Measurements from ENCODE around the gene ACVRL1. TPM values are rescaled to one million over a fixed set of nuclear protein-coding genes. Genes with fewer than 3 reads are reported as not detected.

The ACVRL1 gene
- total and polyA plus RNA-seq, 9 of the 15 experiments (the other 6 are each of a cell fraction or from before 2014, with no cell fraction given): 0.07 to 1.4 (median 0.30) TPM

DNA sequence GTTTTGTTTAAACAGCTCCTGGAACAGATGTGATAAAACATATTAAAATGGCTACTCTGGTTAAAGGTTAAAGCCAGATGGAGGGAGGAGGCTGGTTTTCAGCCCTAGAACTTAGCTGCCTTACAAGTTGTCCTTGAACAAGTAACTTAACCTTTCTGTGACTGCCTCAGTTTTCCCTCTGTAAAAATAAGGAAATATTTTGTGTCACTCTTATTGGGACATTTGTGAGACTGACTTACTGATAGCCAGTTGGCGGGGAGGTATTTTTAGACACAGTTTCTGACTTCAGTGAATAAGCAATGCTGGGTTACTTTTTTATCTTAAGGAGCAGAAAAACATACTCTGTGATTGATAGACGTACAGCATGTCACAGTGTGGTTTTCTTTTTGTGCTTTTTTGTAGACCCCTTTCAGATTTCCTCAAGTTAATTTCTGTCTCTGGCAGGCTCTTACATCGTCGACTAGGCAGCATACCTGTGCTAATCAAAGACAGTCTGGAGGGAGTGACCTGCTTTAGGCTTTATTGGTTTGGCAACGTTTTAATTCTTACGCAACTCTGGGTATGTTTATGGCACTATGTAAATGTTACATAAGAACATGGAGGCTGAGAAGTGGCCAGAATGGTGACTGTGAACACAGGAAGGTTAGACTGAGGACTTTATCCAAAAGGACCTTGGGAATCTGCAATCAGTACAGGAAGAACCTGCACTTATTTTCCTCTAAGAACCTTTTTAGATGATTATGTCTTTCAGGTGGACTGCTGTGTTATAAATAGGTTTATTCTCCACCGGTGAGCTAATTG is 47.5 kb downstream of the ACVRL1 start:
- Histone ChIP-seq H4K20me1 (replicated peaks; ENCODE audit: control insufficient read depth, insufficient read depth, low read length) (peaks cover 9% of the 10 kb centered on the region; the same call in 1 of the 2 replicates), H3K9me3 (replicated peaks; ENCODE audit: control insufficient read depth, insufficient read depth, low read depth, low read length) (no peaks in the 10 kb centered on the region), H3K9ac (ENCODE audit: insufficient read depth in 1 of 2, low read depth in 2 of 2, low read length in 2 of 2) (0 out of 4 replicates have a peak overlapping the region, but pooled peaks of 1 of the 2 experiments have one; percentile 8), H2AFZ (ENCODE audit: low read depth, low read length) (no peak overlapping the region), H3K4me2 (ENCODE audit: insufficient read depth, low read length) (peak overlapping the region; percentile 21; the same call in 1 of the 2 replicates), H3K4me1 (replicated peaks in 1 of 2; ENCODE audit: control insufficient read depth in 2 of 2, insufficient read depth in 2 of 2, low read length in 2 of 2) (peaks cover 16 to 30% of the 10 kb centered on the region in 2 experiments), H3K4me3 (no peak overlapping the region), H3K27me3 (ENCODE audit: control insufficient read depth in 2 of 2, insufficient read depth in 2 of 2, low read length in 2 of 2) (no peaks in the 10 kb centered on the region; a peak in 1 of 5 replicates), H3K9me1 (ENCODE audit: control insufficient read depth, insufficient read depth, low read length) (no peaks in the 10 kb centered on the region), H3K79me2 (ENCODE audit: control insufficient read depth, insufficient read depth, low read length) (peaks cover 48% of the 10 kb centered on the region), H3K27ac (ENCODE audit: extremely low read depth, low read depth, low read length) (peak overlapping the region; percentile 33; the same call in 2 of the 3 replicates), H3K36me3 (ENCODE audit: control insufficient read depth, insufficient read depth, low read length) (no peaks in the 10 kb centered on the region)
- BruUV-seq (replicated peaks): no TSS peak
- peak; percentile 30 for ATAC-seq
- ChIA-PET CTCF (ENCODE audit: low intra/inter-chr PET ratio) (no interaction called here), POLR2A (no interaction called here)
- 14% methylated on average over 7 of the region's 7 CpGs for WGBS (ENCODE audit: insufficient coverage, low coverage, missing lambda C conversion rate)
- in situ Hi-C loops (cut with MboI): no loop called here
- DNase-seq (ENCODE audit: extremely low read depth in 1 of 4, low spot score in 3 of 4): peak in 2 of 4 experiments; percentile 32 to 59
- FAIRE-seq: peak; percentile 79
- intact Hi-C loops (cut with micrococcal nuclease): no loop called here
- TF ChIP-seq HDAC2 (IDR thresholded peaks at IDR 0.05) (peak; percentile 66), ESRRA (IDR thresholded peaks at IDR 0.05; ENCODE audit: borderline replicate concordance, low read depth) (no peak), ZNF445 (CRISPR knock-in tag; IDR thresholded peaks at IDR 0.05; ENCODE audit: low read depth) (no peak), ZKSCAN8 (CRISPR knock-in tag; IDR thresholded peaks at IDR 0.05) (peak; percentile 51; the same call in 1 of the 2 replicates), HMGN3 (IDR thresholded peaks at IDR 0.05; ENCODE audit: borderline replicate concordance, extremely low read depth, insufficient read length, low read depth, low read length) (no peak), C11orf30 (IDR thresholded peaks at IDR 0.05; ENCODE audit: low read depth) (no peak), MED1 (CRISPR knock-in tag; IDR thresholded peaks at IDR 0.05; ENCODE audit: borderline replicate concordance) (no peak), MYBL2 (IDR thresholded peaks at IDR 0.05; ENCODE audit: low read depth) (no peak), MYBL2 (CRISPR knock-in tag; IDR thresholded peaks at IDR 0.05; ENCODE audit: borderline replicate concordance) (no peak), NFE2 (IDR thresholded peaks at IDR 0.05; ENCODE audit: low read depth) (peak; percentile 37; the same call in 1 of the 2 replicates), ZNF140 (CRISPR knock-in tag; IDR thresholded peaks at IDR 0.05) (no peak), ZNF778 (CRISPR knock-in tag; IDR thresholded peaks at IDR 0.05) (no peak), MEF2A (IDR thresholded peaks at IDR 0.05; ENCODE audit: control insufficient read depth, low read depth, low read length) (peak; percentile 98), ZNF584 (CRISPR knock-in tag; IDR thresholded peaks at IDR 0.05; ENCODE audit: low read depth) (no peak), CCNT2 (IDR thresholded peaks at IDR 0.05; ENCODE audit: borderline replicate concordance, extremely low read depth, insufficient read length, low read depth, low read length) (peak; percentile 30), ZNF589 (CRISPR knock-in tag; IDR thresholded peaks at IDR 0.05; ENCODE audit: low read depth) (no peak), PHF8 (IDR thresholded peaks at IDR 0.05; ENCODE audit: borderline replicate concordance, low read length) (no peak), TCF3 (CRISPR knock-in tag; IDR thresholded peaks at IDR 0.05) (peak; percentile 83), NUFIP1 (IDR thresholded peaks at IDR 0.05; ENCODE audit: partially characterized antibody) (no peak)
- TF ChIP-seq, protein P1, sequence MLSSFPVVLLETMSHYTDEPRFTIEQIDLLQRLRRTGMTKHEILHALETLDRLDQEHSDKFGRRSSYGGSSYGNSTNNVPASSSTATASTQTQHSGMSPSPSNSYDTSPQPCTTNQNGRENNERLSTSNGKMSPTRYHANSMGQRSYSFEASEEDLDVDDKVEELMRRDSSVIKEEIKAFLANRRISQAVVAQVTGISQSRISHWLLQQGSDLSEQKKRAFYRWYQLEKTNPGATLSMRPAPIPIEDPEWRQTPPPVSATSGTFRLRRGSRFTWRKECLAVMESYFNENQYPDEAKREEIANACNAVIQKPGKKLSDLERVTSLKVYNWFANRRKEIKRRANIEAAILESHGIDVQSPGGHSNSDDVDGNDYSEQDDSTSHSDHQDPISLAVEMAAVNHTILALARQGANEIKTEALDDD (IDR thresholded peaks at IDR 0.05): peak; percentile 85; the same call in 1 of the 2 replicates
- TF ChIP-seq, protein P2, sequence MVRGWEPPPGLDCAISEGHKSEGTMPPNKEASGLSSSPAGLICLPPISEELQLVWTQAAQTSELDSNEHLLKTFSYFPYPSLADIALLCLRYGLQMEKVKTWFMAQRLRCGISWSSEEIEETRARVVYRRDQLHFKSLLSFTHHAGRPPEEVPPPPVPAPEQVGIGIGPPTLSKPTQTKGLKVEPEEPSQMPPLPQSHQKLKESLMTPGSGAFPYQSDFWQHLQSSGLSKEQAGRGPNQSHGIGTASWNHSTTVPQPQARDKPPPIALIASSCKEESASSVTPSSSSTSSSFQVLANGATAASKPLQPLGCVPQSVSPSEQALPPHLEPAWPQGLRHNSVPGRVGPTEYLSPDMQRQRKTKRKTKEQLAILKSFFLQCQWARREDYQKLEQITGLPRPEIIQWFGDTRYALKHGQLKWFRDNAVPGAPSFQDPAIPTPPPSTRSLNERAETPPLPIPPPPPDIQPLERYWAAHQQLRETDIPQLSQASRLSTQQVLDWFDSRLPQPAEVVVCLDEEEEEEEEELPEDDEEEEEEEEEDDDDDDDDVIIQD (CRISPR knock-in tag; IDR thresholded peaks at IDR 0.05): no peak
